Calu3 (cell line): Measurements from ENCODE around the gene BBS5. TPM values are rescaled to one million over a fixed set of nuclear protein-coding genes. Genes with fewer than 3 reads are reported as not detected.

ENCODE experiments used
- BruUV-seq: library from RNA; stranded (reverse); fragments of 400-500 nt; replicated peaks from 2 replicates; lab custom pipeline; 2021; lab: Mats Ljungman, UMichigan
- CTCF ChIA-PET: fragments of 300-600 bp; sonication (Branson Sonifier 250); formaldehyde crosslinking; loops from one replicate; lab custom pipeline; 2022; ENCODE audit warnings: antibody characterized with exemption; lab: Charles Lee
- DNase-seq: peaks from one replicate; pipeline ENCODE4 v3.0.0; 2022
- H3K27ac Mint-ChIP-seq: one replicate; pipeline ENCODE4 v1.8.0; 2022; ENCODE audit warnings: mixed read lengths; ENCODE audit not compliant: unreplicated experiment
- H3K27me3 Mint-ChIP-seq: one replicate; pipeline ENCODE4 v1.8.0; 2022; ENCODE audit warnings: mixed read lengths; ENCODE audit not compliant: unreplicated experiment
- H3K36me3 Mint-ChIP-seq: one replicate; pipeline ENCODE4 v1.8.0; 2022; ENCODE audit warnings: mild to moderate bottlenecking, moderate library complexity, mixed read lengths; ENCODE audit not compliant: insufficient read depth, unreplicated experiment
- H3K4me1 Mint-ChIP-seq: one replicate; pipeline ENCODE4 v1.8.0; 2022; ENCODE audit warnings: mild to moderate bottlenecking, low read depth, mixed read lengths; ENCODE audit not compliant: unreplicated experiment
- H3K4me3 Mint-ChIP-seq: one replicate; pipeline ENCODE4 v1.8.0; 2022; ENCODE audit warnings: mild to moderate bottlenecking, low read depth, moderate library complexity, mixed read lengths; ENCODE audit not compliant: unreplicated experiment
- H3K9me3 Mint-ChIP-seq: one replicate; pipeline ENCODE4 v1.8.0; 2022; ENCODE audit warnings: low read depth, mixed read lengths; ENCODE audit not compliant: unreplicated experiment
- intact Hi-C: fragments of 100-400 bp; cut with micrococcal nuclease; formaldehyde crosslinking; loops from one replicate; pipeline ENCODE4 v1.10.0; 2022; ENCODE audit not compliant: unreplicated experiment
- total RNA-seq: library from RNA; stranded (reverse); gene quantifications from 2 replicates; pipeline ENCODE4 v1.2.3, GENCODE V29; 2022
- TF ChIP-seq, protein P1 (sequence below): fragments of 200-600 bp; IDR thresholded peaks from one replicate; pipeline ENCODE4 v1.8.0; 2022; ENCODE audit warnings: antibody characterized with exemption; ENCODE audit not compliant: unreplicated experiment

The BBS5 gene
- total RNA-seq, 1 experiment from 2014 or later = 3.3 TPM

DNA sequence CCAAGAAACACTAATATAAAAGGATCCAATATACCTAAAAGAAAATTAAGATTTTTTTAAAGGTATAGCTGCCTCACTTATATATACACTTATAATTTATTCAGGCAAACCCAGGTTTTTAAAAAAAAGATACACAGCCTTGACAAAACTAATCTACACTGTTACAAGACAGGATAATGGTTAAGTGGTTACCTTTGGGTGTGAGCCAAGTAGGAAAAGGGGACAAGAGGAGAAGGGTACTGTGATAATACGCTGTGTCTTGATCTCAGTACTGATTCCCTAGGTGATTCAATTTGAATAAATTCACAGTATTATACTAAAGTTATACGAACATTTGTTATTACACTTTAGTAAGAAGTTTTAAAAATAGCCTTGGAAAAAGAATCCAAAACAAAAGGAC is 60.9 kb downstream of the BBS5 start:
- CTCF ChIA-PET = no interaction called here
- TF ChIP-seq, protein P1, sequence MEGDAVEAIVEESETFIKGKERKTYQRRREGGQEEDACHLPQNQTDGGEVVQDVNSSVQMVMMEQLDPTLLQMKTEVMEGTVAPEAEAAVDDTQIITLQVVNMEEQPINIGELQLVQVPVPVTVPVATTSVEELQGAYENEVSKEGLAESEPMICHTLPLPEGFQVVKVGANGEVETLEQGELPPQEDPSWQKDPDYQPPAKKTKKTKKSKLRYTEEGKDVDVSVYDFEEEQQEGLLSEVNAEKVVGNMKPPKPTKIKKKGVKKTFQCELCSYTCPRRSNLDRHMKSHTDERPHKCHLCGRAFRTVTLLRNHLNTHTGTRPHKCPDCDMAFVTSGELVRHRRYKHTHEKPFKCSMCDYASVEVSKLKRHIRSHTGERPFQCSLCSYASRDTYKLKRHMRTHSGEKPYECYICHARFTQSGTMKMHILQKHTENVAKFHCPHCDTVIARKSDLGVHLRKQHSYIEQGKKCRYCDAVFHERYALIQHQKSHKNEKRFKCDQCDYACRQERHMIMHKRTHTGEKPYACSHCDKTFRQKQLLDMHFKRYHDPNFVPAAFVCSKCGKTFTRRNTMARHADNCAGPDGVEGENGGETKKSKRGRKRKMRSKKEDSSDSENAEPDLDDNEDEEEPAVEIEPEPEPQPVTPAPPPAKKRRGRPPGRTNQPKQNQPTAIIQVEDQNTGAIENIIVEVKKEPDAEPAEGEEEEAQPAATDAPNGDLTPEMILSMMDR = no peak

DNA sequence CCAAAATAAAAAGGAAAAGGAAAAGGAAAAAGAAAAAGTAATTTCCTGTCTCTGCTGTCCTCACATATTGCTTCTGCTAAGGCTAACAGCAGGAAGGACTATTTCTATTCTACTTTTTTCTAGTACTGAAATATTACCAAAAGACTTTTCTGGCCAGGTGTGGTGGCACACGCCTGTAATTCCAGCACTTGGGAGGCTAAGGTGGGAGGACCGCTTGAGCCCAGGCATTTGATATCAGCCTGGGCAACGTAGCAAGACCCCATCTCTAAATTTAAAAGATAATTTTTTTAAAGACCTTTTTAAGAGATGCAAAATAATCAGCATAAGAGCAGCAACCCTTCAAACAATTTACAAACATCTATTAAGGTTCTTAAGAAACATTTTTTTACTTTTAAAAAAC is 63.1 kb downstream of the BBS5 start:
- no peak overlapping the region for H3K4me3 Mint-ChIP-seq

More for the DNA sequence above, 60.9 kb downstream of the BBS5 start:
- Mint-ChIP-seq H3K27ac (no peak overlapping the region), H3K36me3 (no peaks in the 10 kb centered on the region), H3K4me1 (no peaks in the 10 kb centered on the region), H3K27me3 (no peaks in the 10 kb centered on the region), H3K4me3 (no peak overlapping the region), H3K9me3 (no peaks in the 10 kb centered on the region)
- DNase-seq = no peak
- BruUV-seq = no TSS peak
- intact Hi-C loops = no loop called here

DNA sequence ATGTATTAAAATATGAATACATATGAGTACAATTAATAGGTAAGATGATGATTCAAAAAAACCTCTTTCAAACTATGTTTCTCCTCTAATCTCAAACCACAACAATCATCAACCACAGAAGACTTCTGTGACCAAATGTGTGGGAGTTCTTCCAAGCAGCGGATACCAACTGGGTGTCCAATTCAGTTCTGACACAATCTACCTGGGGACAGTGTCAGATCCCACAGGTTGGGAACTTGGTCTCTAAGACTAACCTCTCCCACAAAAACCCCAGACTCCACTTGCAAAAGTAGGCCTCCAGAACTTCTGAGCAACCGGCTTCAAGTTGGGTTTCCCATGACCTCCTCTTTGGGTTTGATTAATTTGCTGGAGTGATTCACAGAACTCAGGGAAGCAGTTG is 67.5 kb downstream of the BBS5 start:
- TF ChIP-seq, protein P1 = no peak
- no peak for DNase-seq
- H3K9me3 Mint-ChIP-seq = no peaks in the 10 kb centered on the region
- no peaks in the 10 kb centered on the region for H3K4me1 Mint-ChIP-seq
- no peaks in the 10 kb centered on the region for H3K27me3 Mint-ChIP-seq
- H3K27ac Mint-ChIP-seq = no peak overlapping the region
- no TSS peak for BruUV-seq
- no peak overlapping the region for H3K4me3 Mint-ChIP-seq
- intact Hi-C loops = no loop called here
- no peaks in the 10 kb centered on the region for H3K36me3 Mint-ChIP-seq
- CTCF ChIA-PET = no interaction called here

More for the DNA sequence above, 63.1 kb downstream of the BBS5 start:
- Mint-ChIP-seq H3K27me3 (no peaks in the 10 kb centered on the region), H3K36me3 (no peaks in the 10 kb centered on the region), H3K27ac (no peak overlapping the region), H3K9me3 (no peaks in the 10 kb centered on the region), H3K4me1 (no peaks in the 10 kb centered on the region)
- intact Hi-C loops = no loop called here
- BruUV-seq = no TSS peak
- CTCF ChIA-PET = no interaction called here
- DNase-seq = no peak
- TF ChIP-seq, protein P1 = no peak

Other genes with a start within 250 kb of the BBS5 start
- gene LRP2, start 117.0 kb upstream of the BBS5 start, total RNA-seq = 0.49 and 0.66 TPM in 2 replicates
- gene KLHL41, start 30.2 kb downstream of the BBS5 start, total RNA-seq = 0.21 TPM in 1 of 2 replicates, not detected in the other
- 26.0 and 27.0 TPM in 2 replicates for gene FASTKD1, start 94.4 kb downstream of the BBS5 start, total RNA-seq
- gene PPIG, start 104.9 kb downstream of the BBS5 start, total RNA-seq = 55.4 and 58.3 TPM in 2 replicates
- 0.17 TPM in 1 of 2 replicates, not detected in the other for gene CFAP210, start 214.9 kb downstream of the BBS5 start, total RNA-seq
- gene PHOSPHO2, start 215.0 kb downstream of the BBS5 start, total RNA-seq = 9.9 and 12.7 TPM in 2 replicates